SHP77 treated with DMSO at 0.1 percent for 48 hours (cell line): ENCODE results near the gene TIAM2.
"Not testable (repeated sequence)": the region's sequence is repeated elsewhere in the genome, so short reads cannot be mapped to it uniquely, and the experiment has no call there.

Experiments used
- DNase-seq: peaks from one replicate; lab custom pipeline; 2025; lab: John Stamatoyannopoulos, UW

Gene TIAM2

DNA sequence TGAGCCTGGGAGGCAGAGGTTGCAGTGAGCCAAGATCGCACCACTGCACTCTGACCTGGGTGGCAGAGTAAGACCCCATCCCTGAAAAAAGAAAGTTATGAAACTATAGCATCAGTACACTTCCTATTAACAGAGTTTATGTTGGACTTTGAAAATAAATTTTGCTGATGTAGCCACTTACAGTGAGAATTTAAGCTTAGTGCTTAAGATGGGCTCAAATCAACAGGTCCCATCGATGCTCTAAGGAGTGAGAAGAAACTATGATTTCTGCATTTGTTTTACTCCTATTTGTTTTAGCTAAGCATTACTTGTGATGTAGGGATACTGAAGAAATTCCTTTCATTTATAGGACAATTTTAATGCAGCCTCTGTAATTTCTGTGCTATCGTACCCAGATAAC lies 175.4 kb downstream of the TIAM2 start:
- DNase-seq = no peak

DNA sequence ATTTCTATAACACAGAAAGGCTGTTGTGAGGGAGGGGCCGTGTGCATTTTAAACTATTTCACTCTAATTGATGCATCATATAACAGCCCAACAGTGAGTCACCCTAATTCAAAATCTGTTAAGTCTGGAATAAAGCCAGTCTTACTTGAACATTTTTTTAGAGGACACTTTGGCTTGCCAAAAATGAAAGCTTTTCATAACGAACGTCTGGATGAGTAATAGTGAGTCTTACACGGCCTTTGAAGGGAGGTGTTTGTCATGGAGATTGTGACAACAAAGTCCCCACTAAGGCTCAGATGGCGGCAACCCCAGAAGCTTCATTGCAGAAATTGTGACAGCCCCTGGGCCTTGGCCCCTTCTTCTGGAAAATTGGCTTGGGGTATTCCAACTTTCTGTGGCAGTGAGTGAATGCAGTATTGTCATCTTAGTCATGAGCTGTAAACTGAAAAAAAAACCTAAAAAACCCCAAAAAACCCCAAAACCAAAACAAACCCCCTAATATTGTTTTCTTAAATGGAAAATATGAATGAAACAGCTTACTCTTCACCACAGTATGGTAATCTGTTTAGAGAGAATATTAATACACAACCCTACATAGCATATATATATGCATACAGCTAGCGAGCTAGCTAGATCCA lies 176.1 kb downstream of the TIAM2 start:
- DNase-seq = no peak

DNA sequence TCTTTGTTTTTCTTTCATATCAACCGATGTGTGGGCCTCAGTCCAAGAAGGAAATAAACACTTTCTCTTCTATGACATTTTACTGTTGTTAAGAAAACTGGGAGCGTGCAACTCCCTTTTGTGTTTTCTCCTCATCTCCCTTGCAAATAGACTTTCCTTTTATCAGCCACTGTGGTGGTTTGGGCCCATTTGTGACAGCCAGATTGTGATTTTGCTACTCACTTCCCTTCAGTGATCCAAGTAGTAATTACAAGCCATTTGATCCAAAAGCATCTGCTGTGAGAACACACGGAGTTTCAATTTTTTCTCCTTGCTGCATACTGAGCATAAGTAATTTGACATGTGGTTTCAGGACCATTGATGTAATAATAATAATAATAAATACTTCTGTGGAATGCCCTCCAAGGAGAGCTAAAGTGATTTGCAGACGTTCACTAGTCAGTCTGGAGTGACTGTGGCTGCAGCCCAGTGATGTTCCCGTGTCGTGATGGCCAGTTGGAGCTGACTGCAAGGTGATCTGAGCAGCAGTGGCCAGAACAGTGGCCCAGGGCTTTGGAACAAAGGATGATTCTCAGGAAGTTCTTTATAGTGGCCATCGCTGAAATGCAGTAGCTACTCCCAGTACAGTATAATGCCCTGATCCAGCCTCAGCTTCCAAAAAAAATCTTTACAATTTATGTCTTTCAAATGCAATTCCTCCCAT lies 176.8 kb downstream of the TIAM2 start:
- DNase-seq = no peak

DNA sequence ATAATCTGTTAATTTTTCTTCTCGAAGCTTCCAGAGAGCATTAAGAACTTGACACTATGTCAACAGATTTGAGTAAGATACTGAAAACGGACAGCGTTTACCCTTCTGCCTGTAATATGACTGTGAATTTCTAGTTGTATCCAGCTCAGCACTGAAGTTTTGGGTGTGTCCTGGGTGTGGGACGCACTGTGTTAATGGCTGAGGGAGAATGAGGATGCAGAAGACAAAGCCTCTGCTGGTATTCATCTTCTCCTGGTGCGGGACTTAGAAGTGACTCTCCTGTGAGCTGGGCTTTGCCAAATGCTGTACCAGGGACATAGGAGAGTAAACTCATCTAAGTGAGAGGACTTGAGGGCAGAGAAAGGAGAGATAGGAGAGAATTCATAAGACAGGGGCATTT lies 178.4 kb downstream of the TIAM2 start:
- DNase-seq = no peak

DNA sequence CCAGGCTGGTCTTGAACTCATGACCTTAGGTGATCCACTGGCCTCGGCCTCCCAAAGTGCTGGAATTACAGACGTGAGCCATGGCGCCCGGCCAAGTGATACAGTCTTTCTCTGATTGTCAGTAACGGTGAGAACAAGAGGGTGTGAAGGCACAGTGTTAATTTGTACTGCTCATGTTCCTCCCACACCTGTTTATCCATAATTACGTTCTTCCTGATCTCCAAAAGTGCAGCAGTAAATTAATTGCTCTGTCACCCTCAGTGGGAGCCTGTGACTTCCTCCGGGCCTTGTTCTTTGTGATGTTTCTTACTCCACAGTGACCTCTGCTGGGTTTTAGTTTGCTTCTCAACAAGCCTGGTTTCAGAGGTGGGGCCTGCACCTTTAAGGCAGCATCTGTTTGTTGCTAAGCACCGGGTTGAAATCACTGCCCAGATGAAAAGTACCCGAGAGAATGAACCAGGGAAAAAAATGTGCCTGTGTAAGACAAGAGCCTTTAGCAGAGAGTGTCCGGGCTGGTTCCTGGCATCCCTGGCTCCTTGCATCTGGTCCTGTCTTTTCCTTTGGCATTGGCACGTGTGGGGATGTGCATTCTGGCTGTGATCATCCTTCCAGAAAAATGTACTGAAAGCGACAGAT lies 179.6 kb downstream of the TIAM2 start:
- peak; percentile 62 for DNase-seq

DNA sequence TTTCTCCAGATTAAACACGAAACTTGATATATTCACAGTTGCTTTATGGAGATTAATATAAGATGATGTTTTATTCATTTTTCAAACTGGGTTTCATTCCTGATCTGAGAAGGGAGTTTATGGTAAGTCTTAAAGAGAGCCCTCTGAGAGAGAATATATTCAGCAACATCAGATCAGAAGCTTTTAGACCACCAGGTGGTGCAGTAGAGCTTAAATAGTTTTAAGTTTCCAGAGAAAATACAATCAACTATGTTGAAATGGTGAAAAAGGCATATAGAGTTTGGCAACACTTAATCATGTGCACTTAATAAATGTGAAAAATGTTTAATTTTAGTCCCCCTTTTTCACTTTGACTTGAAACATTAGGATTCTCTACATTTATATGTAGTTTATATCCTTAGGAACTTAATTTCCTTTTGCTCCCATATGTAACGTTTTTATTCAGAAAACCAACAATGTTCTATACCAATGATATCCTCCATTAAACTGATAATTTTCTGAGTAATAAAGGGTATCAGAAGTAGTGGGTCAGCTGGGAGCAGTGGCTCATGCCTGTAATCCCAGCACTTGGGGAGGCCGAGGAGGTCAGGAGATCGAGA lies 182.3 kb downstream of the TIAM2 start:
- DNase-seq = peak; percentile 18

DNA sequence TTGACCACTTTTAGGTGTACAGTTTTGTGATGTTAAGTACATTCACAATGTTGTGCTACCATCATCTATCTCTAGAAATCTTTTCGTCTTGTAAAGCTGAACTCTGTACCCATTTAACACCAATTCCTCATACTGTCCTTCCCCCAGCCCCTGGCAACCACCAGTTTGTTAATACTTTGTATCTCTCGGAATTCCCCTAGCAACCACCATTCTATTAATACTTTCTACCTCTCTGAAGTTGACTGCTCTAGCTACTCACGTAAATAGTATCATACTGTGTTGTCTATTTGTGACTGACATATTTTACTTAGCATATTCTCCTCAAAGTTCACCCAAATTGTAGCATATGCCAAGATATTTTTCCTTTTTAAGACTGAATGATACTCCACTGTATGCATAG lies 186.4 kb downstream of the TIAM2 start:
- no peak for DNase-seq

DNA sequence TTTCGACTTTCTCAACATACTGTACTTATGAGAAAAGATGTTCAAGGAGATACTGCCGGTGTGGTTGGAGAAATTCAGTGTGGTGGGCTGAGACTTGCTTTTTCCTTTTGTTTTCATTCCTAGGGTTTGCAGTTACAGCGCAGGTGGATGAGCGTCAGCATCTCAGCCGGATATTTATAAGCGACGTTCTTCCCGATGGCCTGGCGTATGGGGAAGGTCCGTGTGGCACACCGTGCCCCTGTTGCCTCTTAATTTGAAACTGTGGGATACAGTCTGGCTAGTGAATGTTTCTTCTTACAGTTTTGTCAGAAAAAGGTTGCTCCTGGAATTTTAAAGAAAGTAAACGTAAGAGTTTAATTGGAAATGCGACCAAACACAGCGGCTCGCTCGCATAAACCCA lies 187.0 kb downstream of the TIAM2 start:
- DNase-seq = no peak

DNA sequence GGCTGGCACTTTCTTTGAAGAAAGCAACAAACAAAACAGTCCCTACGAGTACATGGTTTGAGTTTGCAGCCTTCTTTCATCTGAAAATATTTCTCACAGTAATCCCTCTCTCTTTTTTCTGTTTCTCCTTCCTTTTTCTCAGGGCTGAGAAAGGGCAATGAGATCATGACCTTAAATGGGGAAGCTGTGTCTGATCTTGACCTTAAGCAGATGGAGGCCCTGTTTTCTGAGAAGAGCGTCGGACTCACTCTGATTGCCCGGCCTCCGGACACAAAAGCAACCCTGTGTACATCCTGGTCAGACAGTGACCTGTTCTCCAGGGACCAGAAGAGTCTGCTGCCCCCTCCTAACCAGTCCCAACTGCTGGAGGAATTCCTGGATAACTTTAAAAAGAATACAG lies 188.0 kb downstream of the TIAM2 start:
- DNase-seq = no peak

DNA sequence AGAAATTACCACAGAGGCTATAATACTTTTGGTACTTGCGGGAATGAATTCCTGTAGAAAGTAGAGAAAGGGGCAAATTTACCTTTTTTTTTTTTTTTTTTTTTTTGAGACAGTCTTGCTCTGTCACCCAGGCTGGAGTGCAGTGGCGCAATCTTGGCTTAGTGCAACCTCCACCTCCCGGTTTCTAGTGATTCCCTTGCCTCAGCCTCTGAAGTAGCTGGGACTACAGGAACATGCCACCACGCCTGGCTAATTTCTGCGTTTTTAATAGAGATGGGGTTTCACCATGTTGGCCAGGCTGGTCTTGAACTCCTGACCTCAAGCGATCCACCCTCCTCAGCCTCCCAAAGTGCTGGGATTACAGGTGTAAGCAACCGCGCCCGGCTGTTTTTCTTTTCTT lies 189.9 kb downstream of the TIAM2 start:
- DNase-seq = not testable (repeated sequence)

DNA sequence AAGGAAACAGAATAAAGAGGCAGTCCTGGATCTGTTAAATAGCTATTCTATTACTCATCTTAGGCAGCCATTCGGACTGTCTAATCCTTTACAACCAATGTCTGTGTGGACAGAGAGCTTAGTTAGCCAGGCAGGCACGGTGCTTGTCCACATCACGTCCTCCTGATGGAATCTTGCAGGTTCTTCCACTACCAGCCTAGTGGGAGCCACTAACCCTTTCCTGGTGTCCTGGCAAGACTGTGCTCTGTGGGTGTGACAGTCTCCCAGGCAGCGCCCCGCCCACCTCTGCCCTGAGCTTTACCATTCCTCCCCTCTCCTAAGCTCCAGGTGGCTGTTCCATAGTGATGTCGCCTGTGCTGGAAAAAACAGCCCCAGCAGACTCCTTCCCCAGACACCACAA lies 190.4 kb downstream of the TIAM2 start:
- DNase-seq = no peak

DNA sequence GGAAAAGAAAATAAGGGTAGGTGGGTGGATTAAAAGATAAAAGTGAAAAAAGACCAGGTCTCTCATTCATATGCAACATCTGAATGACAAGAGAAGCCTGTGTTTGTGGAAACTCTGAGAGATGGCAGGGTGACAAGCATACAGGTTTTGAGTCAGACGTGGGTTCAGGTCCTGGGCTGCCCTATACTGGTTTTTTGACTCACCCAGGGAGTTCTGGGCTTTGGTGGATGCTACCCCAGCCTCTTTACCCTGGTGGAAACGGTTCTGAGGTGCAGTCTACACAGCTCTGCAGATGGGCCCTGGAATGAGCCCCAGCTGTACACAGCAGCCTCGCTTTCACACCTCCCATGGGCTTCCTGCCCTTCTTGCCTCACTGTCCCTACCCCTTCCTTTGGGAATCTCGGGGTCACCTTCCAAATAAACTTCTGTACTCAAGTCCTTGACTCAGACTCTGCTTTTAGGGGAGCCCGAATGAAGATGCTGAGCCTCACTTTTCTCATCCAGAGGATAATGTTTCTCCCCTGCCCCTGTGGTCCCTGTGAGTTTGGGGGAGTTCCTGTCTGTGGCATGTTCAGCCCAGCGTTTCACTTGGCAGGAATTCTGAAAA lies 191.0 kb downstream of the TIAM2 start:
- no peak for DNase-seq

DNA sequence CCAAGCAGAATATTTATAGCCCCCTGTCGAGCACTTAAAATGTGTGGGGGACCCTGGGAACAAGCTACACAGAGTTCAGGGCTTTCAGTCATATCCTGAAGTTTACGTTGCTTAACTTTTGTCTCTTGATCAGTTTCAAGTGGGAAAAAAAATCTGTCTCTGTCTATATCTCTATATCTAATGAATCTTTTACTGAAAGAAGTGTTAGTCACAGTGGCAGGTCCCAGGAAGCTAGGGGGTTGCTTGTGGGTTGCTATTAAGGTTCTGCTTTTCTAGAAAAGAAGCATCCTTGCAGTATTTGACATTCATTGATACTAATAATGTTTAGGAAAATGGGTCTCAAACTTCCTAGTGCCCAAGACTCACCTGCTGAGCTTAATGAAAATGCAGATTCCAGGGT lies 192.0 kb downstream of the TIAM2 start:
- no peak for DNase-seq

DNA sequence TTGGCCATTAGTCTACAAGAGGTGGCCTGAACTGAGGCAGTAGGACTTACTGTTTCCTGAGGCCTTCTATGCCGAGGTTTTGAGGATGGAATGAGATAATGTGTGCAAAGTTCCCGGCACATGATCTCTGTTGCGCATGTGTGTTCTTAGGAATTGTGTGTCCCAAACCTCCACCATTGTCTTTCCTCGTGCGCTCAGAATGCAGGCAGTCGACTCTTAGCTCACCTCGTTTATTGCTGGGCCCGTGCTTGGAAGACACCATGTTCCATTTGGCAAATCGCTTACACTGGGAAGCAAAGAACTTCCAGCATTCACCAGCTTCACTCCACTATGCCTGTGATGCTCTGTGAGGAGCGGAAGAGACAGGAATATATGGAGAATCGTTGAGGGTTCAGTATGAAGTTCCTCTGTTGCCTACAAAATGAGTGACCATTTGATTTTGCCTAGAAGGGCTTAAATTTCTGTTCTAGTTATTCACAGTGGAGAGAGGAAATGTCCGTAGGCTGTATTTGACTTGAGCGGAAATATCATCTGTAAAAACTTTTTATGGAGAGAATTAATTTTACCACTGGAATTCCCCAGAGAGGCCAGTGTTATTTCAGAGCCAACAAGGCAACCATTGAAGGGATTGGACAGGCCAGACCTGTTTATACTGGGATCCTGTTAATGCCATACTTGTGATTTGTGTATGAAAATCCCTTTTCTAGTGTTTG lies 193.0 kb downstream of the TIAM2 start:
- no peak for DNase-seq

DNA sequence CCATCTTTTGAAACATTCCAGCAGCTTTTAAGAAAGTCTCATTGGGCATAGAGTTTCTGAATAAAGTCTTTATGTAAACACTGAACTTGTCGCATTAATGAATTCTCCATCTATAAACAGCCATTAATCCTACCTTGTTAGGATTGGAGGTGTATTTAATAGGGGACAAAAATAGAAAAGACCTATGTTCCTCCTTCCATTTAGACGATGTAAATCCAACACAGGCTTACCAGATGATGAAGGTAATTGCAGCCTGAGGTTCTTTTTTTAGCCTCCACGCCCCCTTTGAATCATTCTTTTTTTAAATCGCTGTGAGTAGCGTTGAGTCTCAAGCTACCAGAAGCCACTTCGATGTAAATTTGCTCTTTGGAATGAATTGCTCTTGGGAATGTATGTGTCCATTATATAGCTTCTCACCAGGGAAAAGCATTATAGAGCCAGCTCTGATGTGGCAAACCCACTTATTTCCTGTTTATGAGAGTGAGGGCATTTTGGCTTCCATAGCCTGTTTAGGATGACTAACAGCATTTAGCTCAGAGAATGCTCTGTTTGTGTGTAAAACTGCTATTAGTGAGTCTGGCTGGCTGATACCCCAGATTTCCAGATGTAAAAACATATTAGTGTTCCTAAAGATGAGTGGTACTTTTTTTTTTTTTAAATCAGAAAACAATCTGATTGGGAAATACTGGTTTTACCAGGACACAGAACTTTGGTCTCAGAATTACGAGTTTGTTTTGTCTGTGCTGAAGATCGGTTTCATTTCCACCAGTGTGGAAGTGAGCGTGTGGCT lies 193.8 kb downstream of the TIAM2 start:
- DNase-seq = no peak

DNA sequence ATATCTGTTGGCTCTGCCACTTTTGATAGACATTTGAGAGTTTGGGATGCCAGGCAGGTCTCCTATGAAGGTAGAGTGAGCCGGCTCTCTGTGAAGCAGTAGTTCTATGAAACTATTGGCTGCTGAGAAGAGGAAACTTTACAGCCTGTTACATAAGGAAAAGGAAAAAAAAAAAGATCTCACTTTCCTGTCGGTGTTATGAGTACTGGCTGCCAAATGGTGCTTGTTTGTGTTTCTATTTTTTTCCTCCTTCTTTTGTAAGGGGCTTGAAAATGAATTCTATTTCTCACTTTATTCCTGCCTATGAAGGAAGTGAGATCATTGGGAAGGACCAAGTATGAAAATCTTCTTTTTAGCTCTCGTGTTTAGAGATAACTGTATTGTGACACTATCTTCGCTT lies 195.6 kb downstream of the TIAM2 start:
- DNase-seq = no peak

DNA sequence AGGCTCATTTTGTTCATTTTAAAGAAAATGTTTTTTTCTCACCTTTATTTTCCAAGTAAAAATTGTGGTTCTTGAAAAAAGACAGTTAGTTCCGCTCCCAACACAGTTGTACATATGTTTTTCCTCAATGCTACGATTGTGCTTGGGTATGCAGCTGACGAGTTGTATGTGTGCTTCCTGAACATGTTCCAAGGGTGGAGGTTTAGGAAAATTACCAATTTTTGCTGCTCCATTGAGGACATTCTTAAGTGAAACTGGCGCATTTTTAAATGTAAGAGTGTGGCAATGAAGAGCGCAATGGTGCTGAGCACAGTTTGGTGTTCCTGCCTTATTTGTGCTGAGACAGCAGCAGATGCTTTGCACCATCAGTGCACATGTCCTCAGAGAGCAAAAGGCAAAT lies 198.4 kb downstream of the TIAM2 start:
- no peak for DNase-seq

DNA sequence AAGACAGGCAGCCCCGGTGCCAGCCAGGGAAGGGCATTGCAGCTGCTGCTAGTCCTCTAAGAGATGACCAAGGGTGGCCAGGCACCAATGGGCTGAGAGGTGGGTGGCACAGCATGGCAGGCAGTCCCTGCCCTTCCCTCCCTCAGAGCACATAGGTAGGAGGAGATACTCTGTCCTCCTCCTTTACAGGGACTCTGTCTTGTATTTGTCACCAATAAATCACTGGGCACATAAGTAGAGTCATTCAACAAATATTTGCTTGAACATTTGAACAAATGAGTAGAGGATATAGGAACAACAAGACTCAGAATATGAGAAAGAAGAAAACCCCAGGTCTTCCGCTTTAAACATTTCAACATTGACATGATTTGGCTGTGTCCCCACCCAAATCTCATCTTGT lies 199.3 kb downstream of the TIAM2 start:
- DNase-seq = no peak

DNA sequence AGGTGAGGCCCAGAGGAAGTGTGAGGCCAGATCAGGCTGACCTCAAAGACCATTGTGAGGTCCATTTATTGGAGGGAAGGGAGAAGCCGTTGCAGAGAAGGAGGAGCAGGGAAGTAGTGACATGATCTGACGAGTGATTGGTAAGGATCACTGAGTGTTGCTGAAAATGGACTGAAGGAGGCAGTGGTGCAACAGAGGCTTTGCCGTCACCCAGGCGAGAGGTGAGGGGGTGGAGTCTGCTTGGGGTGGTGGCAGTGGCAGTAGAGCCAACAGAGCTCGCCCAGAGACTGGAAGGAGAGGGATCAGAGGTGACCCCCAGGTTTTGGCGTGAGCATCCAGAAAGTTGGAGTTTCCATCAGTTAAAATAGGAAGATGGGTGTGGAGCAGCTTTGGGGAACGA lies 200.8 kb downstream of the TIAM2 start:
- no peak for DNase-seq

DNA sequence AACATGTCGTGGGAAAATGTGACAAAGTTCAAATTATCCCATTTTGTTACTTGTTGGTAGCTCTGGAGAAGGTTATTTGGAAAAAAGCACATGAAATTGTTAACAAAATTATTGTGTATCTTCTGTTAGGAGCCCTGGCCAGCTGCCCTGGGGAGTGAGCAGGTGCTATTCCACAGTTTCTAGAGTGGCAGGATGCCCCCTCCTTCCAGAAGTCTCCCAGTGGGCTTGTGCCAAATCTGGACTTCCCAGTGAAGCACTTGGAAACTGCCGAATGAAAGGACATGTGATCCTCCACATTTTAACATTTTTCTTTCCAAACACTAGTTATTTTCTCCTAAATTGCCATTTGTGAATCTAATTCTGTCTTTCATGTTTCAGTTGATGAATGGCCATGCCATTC lies 201.8 kb downstream of the TIAM2 start:
- no peak for DNase-seq

DNA sequence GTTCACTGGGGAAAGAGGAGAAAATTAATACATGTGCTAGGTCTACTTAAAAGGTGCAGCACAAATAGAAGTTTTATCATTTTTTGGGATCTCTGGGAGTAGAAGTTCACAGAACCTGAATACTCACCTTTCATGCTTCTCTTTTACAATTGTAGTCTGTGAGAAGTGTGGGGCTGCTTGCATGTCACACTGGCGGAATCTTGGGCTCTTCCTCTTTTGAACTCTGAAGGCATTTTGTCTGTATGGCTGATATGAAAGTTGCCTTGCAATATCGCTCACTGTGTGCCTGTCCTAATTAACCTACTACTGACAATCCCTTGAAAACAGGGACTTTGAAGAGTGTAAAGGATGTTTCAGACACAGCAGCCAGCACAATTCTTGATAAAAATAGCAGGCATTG lies 202.8 kb downstream of the TIAM2 start:
- no peak for DNase-seq
